Fibroblast of mammary gland (primary cell): ENCODE data around the gene B3GAT1.

Experiments
- DNase-seq: peaks from one replicate; pipeline ENCODE4 v3.0.0-alpha.2; 2010; ENCODE audit warnings: low read depth
- H3K4me3 ChIP-seq: 2 replicates; pipeline ENCODE4 v1.5.1; 2011; ENCODE audit warnings: low read depth, mild to moderate bottlenecking, low read length, moderate library complexity; ENCODE audit not compliant: control insufficient read depth
- TF ChIP-seq, protein P1 (sequence below): conservative IDR thresholded peaks from 2 replicates; pipeline ENCODE4 v1.5.1; 2011; ENCODE audit warnings: low read depth, low read length, inconsistent platforms; ENCODE audit not compliant: control insufficient read depth, insufficient read depth

The B3GAT1 gene

GRCh38 chr11:134413043-134413825 is 1.2 kb upstream of the B3GAT1 start:
- H3K4me3 ChIP-seq: no peak overlapping the region
- DNase-seq: no peak
- TF ChIP-seq, protein P1, sequence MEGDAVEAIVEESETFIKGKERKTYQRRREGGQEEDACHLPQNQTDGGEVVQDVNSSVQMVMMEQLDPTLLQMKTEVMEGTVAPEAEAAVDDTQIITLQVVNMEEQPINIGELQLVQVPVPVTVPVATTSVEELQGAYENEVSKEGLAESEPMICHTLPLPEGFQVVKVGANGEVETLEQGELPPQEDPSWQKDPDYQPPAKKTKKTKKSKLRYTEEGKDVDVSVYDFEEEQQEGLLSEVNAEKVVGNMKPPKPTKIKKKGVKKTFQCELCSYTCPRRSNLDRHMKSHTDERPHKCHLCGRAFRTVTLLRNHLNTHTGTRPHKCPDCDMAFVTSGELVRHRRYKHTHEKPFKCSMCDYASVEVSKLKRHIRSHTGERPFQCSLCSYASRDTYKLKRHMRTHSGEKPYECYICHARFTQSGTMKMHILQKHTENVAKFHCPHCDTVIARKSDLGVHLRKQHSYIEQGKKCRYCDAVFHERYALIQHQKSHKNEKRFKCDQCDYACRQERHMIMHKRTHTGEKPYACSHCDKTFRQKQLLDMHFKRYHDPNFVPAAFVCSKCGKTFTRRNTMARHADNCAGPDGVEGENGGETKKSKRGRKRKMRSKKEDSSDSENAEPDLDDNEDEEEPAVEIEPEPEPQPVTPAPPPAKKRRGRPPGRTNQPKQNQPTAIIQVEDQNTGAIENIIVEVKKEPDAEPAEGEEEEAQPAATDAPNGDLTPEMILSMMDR: no peak

DNA sequence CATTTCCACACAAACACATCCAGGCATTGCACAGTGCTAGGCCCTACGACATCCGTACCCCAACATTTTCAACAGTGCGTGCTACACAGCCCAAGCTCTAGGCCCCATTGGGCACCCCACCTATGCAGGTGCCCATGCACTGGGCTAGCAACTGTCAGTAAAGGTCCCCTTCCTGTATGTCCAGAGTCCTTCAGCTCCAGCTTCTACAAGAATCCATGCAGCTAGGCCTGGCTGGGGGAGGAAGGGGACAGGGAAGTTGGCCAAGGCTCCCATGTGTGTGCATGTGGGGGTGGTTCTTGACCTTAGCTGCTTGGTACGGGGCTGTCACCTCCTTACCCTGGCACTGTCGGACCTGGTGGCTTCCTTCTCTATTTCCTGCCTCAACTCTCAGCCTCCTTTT is 1.3 kb downstream of the B3GAT1 start:
- TF ChIP-seq, protein P1: no peak
- DNase-seq: no peak
- no peak overlapping the region for H3K4me3 ChIP-seq

GRCh38 chr11:134409552-134410429 is 2.3 kb downstream of the B3GAT1 start:
- no peak overlapping the region for H3K4me3 ChIP-seq
- TF ChIP-seq, protein P1: no peak
- DNase-seq: no peak

- H3K4me3 ChIP-seq: no peak overlapping the region
- TF ChIP-seq, protein P1: no peak
- no peak for DNase-seq
Observed at GRCh38 chr11:134407923-134408322, 4.1 kb downstream of the B3GAT1 start.

DNA sequence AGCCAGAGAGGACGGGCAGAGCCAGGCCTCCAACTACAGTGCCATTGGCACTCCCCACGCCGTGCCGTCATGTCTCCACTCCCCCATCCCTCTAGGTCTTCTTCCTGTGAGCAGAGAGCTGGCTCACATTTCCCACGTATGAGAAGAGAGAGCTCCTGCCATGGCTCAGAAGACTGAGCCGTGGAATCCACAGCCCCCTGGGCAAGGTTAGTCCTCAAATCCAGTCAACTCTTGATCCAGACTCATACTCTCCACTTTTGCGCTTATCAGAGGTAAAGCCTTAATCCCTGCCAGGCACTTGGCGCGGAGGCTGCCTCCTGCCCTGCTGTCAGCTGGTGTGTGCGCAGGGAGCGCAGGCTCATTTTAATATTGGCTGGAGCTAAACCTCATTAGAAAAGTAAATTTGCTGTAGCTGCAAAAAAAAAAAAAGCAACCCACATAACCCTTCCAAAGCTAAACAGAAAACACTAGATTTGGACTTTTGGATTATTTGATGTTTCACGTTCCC is 4.7 kb downstream of the B3GAT1 start:
- no peak overlapping the region for H3K4me3 ChIP-seq
- TF ChIP-seq, protein P1: no peak
- no peak for DNase-seq

DNA sequence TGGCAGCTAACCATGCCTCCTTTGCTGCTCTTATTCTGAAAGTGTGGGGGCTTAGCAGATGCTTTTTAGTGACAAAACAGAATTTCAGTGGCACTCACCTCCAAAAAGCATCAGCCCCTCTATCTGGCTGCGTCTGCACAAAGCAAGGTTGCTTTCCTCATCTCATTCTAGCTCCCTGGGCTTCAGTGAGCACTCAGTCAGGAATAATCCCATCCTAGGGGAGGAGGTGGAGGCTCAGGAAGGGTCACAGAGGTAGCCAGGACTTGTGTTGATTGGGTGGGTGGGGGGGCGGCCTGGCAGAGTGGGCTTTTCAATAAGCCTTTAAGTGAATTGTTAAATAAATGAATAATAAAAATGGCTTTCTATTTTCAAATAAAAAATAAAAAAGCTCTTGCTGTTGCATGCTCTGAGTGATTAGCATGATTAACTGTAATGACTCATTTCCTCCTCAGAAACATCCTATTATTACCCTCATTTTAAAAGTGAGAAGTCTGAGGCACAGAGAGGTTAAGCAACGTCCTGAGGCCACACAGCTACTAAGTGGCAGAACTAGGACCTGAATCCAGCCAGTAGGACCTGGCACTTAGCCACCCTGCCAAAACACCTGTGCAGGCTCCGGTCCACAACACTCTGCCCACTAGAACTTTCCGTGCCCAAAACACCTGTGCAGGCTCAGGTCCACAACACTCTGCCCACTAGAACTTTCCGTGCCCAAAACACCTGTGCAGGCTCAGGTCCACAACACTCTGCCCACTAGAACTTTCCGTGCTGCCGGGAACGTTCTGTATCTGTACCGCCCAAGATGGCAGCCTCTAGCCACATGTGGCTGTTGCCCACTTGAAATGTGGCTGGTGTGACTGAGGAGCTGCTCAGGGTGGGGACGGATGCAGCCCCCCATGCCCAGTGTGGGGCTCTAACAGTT is 5.5 kb downstream of the B3GAT1 start:
- TF ChIP-seq, protein P1: no peak

More for the DNA sequence above, 5.5 kb downstream of the B3GAT1 start:
- H3K4me3 ChIP-seq: no peak overlapping the region
- peak; percentile 7 for DNase-seq
